Skeletal muscle satellite cell (primary cell): Measurements from ENCODE around the gene IGIP.
A peak's percentile ranks its signal among the peaks of the same experiment; 100 is the strongest.
"Not testable (repeated sequence)": the region's sequence is repeated elsewhere in the genome, so short reads cannot be mapped to it uniquely, and the experiment has no call there.

Source experiments
- H3K27me3 ChIP-seq: 2 replicates; pipeline ENCODE4 v1.7.0; 2013; ENCODE audit warnings: low read length; ENCODE audit not compliant: control insufficient read depth, insufficient read depth
- H3K36me3 ChIP-seq: 2 replicates; pipeline ENCODE4 v1.7.0; 2013; ENCODE audit warnings: mild to moderate bottlenecking, control low read depth, low read length; ENCODE audit not compliant: insufficient read depth
- H3K4me1 ChIP-seq: 2 replicates; pipeline ENCODE4 v1.7.0; 2013; ENCODE audit warnings: low read length; ENCODE audit not compliant: control insufficient read depth, insufficient read depth
- H3K4me2 ChIP-seq: 2 replicates; pipeline ENCODE4 v1.7.0; 2013; ENCODE audit warnings: mild to moderate bottlenecking, low read length
- H3K4me3 ChIP-seq: 2 replicates; pipeline ENCODE4 v1.7.0; 2013; ENCODE audit warnings: low read length
- H3K9ac ChIP-seq: 2 replicates; pipeline ENCODE4 v1.7.0; 2013; ENCODE audit warnings: mild to moderate bottlenecking, low read depth, low read length, moderate library complexity
- H3K9me3 ChIP-seq: replicated peaks from 2 replicates; pipeline ENCODE4 v1.7.0; 2013; ENCODE audit warnings: mild to moderate bottlenecking, control low read depth, low read length

The IGIP gene

DNA sequence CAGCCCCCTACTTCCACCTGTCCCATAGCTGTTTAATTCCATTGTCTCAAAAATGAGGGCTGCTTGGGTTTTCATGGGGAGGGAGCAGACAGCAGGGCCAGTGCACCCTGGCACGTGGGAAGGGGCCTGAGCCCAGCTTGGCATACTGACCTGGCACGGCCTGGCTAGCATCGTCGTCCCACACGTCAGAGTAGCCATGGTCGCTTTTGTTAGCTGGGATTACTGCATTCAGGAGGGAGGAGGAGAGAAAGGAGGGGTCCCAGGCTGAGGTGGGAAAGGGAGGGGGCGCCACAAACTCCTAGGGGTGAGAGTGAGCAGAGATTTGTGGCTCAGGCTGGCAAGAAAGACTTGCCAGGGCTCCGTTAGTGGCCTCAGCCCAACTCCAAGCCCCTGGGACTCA lies 28.2 kb downstream of the IGIP start:
- no peaks in the 10 kb centered on the region for H3K27me3 ChIP-seq
- peaks cover 4% of the 10 kb centered on the region for H3K4me1 ChIP-seq
- H3K9ac ChIP-seq: no peak overlapping the region
- H3K36me3 ChIP-seq: no peaks in the 10 kb centered on the region
- H3K4me3 ChIP-seq: no peak overlapping the region
- H3K9me3 ChIP-seq: no peaks in the 10 kb centered on the region
- no peak overlapping the region for H3K4me2 ChIP-seq

DNA sequence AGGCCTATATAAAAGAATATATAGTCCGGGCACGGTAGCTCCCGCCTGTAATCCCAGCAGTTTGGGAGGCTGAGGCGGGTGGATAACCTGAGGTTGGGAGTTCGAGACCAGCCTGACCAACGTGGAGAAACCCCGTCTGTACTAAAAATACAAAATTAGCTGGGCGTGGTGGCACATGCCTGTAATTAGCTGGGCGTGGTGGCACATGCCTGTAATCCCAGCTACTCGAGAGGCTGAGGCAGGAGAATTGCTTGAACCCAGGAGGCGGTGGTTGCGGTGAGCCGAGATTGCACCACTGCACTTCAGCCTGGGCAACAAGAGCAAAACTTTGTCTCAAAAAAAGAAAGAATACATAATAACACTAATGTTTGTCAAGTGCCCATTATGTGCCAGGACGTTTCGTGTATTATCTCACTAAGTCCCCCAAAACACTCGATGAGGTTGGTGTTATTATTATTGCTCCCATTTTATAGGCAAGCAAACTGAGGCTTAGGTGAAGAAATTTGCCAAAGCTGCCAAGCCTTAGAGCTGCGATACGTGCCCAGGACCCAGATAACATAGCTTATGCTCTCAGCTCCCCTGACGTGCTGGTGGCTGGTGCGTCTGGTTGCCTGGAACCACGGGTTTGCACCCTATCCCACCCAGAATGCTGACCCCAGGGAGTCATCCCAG lies 29.1 kb downstream of the IGIP start:
- not testable (repeated sequence) for H3K27me3 ChIP-seq, H3K4me2 ChIP-seq, H3K4me3 ChIP-seq, H3K4me1 ChIP-seq, H3K9ac ChIP-seq, H3K36me3 ChIP-seq, H3K9me3 ChIP-seq

DNA sequence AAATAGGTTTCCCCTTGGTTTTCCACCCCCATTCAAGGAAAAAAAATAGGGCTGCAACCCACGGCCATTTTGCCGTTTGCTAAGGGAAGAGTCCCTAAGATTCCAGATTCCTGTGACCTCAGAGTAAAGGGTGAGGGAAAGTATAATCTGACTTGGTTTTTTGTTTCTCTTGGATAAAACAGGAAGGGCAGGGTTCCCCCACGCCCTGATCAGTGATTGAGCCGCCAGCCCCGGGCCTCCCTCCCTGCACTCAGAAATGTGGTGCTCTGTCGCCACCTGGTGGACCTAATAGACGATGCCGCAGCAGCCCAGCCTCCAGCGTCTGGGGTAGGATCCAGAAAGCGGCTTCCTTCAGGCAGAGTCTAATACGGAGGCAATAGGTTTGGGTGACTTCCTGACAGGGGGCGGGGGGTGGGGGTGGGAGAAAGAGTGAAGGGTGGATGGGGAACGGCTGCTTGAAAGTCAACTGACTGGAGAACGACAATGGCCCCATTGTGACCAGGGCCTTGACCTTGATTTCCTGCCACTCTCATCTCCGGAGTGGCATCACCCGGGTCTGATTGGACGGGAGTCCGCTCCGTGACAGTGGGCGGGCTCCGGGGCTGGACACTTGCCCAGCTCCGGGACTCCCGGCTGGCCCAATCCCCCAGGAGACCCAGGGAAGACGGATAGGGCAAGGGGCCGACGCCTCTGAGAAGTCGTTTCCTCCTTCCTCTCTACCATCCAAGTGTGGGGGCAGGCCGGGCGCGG lies 31.5 kb downstream of the IGIP start:
- H3K9me3 ChIP-seq: no peaks in the 10 kb centered on the region
- peak overlapping the region; percentile 61 for H3K9ac ChIP-seq
- no peaks in the 10 kb centered on the region for H3K27me3 ChIP-seq
- H3K4me3 ChIP-seq: peak overlapping the region; percentile 64
- H3K4me2 ChIP-seq: peak overlapping the region; percentile 76
- no peaks in the 10 kb centered on the region for H3K36me3 ChIP-seq
- H3K4me1 ChIP-seq: peaks cover 4% of the 10 kb centered on the region

DNA sequence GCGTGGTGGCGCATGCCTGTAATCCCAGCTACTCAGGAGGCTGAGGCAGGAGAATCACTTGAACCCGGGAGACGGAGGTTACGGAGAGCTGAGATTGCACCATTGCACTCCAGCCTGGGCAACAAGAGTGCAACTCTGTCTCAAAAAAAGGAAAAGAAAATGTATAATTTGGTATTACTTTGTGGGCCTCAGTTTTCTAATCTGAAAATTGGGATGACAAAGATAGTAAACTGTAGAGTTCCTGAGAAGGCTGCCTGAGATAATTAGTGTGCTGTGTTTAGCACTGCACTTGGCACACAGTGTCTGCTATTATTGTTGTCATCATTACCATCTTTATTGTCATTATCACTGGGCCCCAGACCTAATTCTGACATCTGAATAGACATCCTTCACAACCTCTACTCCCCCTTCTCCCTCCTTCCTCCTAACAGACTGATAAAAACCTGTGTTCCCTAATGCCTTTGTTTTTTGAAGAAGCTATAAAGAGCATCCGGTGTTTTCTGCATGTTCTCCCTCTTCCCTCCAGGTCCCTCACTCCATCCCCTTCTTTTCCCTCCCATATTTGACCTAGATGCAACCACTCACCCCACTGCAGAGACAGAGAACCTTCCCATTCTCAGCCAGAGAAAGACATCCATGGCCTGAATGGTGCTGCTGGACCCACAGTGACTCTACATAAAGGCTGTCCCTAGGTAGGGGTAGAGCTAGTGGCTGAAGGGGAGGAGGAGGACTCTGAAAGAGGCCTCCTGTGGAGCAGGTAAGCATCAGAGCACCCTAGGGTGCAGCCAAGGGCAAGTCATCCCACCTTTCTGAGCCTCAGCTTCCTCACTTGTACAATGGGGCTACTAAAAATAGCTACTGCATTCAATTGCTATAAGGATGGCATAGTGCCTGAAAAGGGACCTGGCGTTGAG lies 33.5 kb downstream of the IGIP start:
- Histone ChIP-seq H3K36me3 (no peaks in the 10 kb centered on the region), H3K27me3 (no peaks in the 10 kb centered on the region), H3K4me2 (no peak overlapping the region), H3K4me1 (peaks cover 4% of the 10 kb centered on the region), H3K4me3 (no peak overlapping the region), H3K9ac (no peak overlapping the region), H3K9me3 (no peaks in the 10 kb centered on the region)

DNA sequence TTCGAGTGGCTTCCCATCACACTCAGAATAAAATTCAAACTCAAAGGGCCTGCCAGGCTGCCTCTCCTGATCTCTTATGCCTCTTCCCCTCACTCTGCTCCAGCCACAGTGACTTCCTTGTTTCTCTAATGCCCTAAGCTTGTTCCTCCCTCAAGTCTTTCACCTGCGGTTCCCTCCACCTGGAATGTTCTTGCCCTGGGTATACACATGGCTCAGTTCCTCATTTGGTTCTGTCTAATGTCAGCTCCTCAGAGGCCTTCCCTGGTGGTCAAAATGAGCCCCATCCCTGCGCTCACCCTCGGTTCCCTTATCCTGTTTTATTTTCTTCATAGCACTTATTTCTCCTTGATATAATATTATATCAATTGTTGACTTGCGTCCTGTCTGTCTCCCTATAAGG lies 36.5 kb downstream of the IGIP start:
- Histone ChIP-seq H3K4me3 (no peak overlapping the region), H3K36me3 (no peaks in the 10 kb centered on the region), H3K27me3 (no peaks in the 10 kb centered on the region), H3K4me2 (no peak overlapping the region), H3K9me3 (no peaks in the 10 kb centered on the region), H3K9ac (no peak overlapping the region), H3K4me1 (no peaks in the 10 kb centered on the region)

DNA sequence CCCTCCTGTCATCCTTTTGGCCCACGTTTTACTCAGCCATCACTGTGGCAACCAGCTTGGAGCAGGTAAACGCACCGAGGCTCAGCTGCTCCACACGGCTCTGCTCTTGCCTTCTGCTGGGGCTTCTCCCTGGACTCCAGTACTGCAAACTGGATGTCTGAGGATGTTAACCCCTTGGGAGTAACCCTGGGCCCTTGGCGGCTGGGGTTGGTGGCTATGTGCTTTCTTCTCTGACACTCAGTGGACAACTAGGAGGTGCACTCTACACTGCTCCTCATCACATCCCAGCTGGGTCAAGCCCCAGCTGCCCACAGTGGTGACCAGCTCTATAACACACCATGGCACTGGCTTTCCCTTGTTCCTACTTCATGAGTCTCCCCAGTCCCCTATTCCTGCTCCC lies 37.0 kb downstream of the IGIP start:
- no peaks in the 10 kb centered on the region for H3K4me1 ChIP-seq
- H3K27me3 ChIP-seq: no peaks in the 10 kb centered on the region
- H3K4me2 ChIP-seq: no peak overlapping the region
- no peak overlapping the region for H3K4me3 ChIP-seq
- H3K36me3 ChIP-seq: no peaks in the 10 kb centered on the region
- no peak overlapping the region for H3K9ac ChIP-seq
- no peaks in the 10 kb centered on the region for H3K9me3 ChIP-seq

DNA sequence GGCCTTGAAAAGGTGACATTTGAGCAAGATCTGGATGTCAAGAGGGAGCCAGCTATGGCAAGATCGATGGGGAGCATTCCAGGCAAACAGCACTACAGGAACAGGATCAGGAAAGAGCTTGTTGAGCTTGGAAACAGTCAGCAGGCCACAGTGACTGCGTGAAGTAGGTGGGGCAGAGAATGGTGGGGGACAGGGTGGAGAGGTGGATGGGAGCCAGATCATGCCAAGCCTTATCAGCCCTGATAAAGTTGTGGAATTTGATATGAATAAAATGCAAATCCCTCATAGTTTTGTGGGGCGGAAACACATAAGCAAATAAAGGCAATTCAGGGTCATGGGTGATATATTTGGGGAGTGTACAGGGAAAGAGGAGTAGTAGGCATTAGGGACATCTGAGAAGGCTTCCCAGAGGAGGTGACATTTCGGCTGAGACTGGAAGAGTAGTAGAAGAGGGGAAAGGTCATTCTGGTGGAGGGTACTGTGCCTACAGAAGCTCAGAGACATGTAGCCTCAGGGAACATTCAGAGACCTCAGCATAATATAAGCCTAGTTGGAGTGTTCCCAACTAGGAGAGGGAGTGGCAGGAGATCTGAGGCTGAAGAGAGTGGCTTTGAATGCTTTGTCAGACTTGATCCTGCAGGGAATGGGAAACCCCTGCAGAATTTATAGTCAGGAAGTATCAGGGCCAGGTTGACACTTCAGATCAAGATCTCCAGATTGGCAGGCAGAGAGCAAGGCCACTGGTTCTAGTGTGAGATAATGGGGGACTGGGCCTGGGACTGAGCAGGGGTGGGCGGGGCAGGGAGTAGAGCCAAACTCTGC lies 39.6 kb downstream of the IGIP start:
- Histone ChIP-seq H3K4me2 (no peak overlapping the region), H3K4me1 (no peaks in the 10 kb centered on the region), H3K27me3 (no peaks in the 10 kb centered on the region), H3K9me3 (no peaks in the 10 kb centered on the region), H3K4me3 (no peak overlapping the region), H3K36me3 (no peaks in the 10 kb centered on the region), H3K9ac (no peak overlapping the region)

DNA sequence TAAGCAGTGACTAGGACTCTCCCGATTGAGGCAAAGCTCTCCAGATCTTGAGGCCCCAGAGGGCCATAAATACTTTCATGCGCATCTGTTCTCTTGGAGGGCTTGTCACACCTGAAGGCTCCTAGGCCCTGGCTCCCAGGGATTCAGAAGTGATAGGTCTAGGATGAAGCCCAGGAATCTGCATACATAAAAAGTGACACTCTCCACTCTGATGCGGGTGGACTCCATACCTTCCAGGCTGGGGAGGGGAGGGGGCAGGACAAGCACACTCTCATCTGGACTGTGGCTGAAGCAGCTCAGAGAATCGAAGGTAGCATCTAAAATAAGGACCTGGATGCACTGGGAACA lies 40.2 kb downstream of the IGIP start:
- no peak overlapping the region for H3K4me2 ChIP-seq
- H3K27me3 ChIP-seq: no peaks in the 10 kb centered on the region
- no peak overlapping the region for H3K9ac ChIP-seq
- no peaks in the 10 kb centered on the region for H3K36me3 ChIP-seq
- H3K9me3 ChIP-seq: no peaks in the 10 kb centered on the region
- no peak overlapping the region for H3K4me3 ChIP-seq
- H3K4me1 ChIP-seq: no peaks in the 10 kb centered on the region

DNA sequence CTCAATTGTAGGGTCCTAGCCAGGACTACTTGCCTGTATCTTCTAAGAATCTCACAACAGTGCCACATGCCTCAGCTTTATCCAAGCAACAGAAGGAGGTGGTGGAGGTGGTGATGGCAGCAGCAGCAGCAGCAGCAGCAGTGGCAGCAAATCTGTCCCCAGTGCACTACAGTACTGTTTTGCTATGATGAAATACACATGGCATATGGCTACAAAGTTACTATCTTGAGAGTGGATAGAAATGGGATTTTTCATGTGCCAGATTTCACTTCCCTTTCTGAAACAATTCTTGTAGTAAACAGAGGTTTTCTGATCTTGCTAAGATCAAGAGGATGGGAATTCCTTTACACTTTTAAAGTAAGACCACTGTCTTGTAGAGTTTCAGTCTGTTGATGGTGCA lies 41.2 kb downstream of the IGIP start:
- no peaks in the 10 kb centered on the region for H3K36me3 ChIP-seq
- H3K9ac ChIP-seq: no peak overlapping the region
- no peaks in the 10 kb centered on the region for H3K9me3 ChIP-seq
- no peak overlapping the region for H3K4me3 ChIP-seq
- H3K4me2 ChIP-seq: no peak overlapping the region
- H3K4me1 ChIP-seq: no peaks in the 10 kb centered on the region
- no peaks in the 10 kb centered on the region for H3K27me3 ChIP-seq

DNA sequence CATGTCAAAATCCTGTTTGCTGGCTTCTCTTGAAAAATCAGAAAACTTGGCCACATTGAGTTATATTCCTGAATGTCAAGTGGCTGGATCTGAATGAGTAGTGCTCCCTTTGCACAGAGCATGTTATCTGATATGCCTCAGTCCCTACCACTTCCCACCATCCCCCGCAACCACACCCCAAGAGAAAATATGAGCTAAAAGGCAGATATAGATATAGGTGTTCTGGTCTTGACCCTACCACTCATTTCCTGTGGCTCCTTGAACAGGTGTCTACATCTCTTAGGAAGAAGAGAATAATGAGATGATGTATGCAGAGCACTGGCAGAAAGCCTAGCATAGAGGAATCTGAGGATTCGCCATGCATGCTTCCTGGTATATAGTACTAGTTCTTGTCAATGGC lies 42.6 kb downstream of the IGIP start:
- Histone ChIP-seq H3K9ac (no peak overlapping the region), H3K27me3 (no peaks in the 10 kb centered on the region), H3K36me3 (no peaks in the 10 kb centered on the region), H3K4me3 (no peak overlapping the region), H3K4me1 (no peaks in the 10 kb centered on the region), H3K4me2 (no peak overlapping the region), H3K9me3 (no peaks in the 10 kb centered on the region)

DNA sequence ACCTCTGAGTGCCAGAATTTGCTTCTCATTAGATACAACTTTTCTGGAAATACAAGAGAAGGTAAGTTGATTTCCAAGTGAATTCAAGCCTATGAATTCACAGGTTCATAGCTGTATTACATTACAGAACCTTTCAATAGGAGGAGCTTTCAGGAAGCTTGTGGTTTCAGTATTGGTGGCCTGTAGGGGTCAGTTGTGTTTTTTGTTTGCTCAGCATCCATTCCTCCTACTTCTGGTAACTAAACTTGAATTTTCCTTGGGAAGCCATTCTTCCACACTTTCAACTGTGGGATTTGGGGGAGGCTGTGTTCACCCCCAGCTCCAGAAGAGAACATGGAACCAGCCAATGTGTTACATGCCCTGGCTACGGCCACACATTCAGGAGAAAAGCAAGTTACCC lies 43.7 kb downstream of the IGIP start:
- Histone ChIP-seq H3K36me3 (no peaks in the 10 kb centered on the region), H3K4me2 (no peak overlapping the region), H3K4me1 (peaks cover under 1% of the 10 kb centered on the region), H3K9me3 (no peaks in the 10 kb centered on the region), H3K4me3 (no peak overlapping the region), H3K9ac (no peak overlapping the region), H3K27me3 (no peaks in the 10 kb centered on the region)
